D721Med (cell line): Measurements from ENCODE around the gene PPP3CA.

Experiments
- DNase-seq: peaks from one replicate; pipeline ENCODE4 v3.0.0; 2011; ENCODE audit warnings: low spot score; ENCODE audit not compliant: insufficient read length
- FAIRE-seq: peaks from 2 replicates; lab custom pipeline; 2011; peaks lifted over from hg19 to GRCh38; lab: Jason Lieb, UNC
- CTCF ChIP-seq: IDR thresholded peaks from 2 replicates; pipeline ENCODE4 v1.5.1; 2012; ENCODE audit warnings: mild to moderate bottlenecking, control low read depth; ENCODE audit not compliant: insufficient read depth; ENCODE audit errors: missing control alignments

The PPP3CA gene

DNA sequence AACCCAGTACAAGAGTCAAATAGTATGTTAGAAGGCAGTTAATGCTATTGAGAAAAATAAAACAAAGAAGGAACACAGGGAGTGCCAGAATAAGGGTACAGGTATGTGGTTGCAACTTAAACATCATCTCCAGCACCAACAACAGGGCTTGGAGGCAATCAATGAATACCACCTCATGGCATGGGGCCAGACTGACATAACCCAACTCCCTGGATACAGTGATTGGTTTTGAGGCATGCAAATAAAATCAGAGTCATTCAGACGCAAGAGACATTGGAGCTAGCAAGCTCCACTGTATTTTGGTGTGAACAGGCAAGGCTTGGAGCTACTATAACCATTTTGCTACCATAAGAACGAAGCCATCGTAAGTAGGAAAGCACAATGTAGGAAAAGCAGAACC, 56.7 kb downstream of the PPP3CA start:
- DNase-seq, result no peak
- FAIRE-seq, result no peak
- no peak for TF ChIP-seq CTCF

- DNase-seq (no peak), FAIRE-seq (no peak)
- TF ChIP-seq CTCF, result no peak
These were observed 58.0 kb downstream of the PPP3CA start for GRCh38 chr4:101289306-101289705.

DNA sequence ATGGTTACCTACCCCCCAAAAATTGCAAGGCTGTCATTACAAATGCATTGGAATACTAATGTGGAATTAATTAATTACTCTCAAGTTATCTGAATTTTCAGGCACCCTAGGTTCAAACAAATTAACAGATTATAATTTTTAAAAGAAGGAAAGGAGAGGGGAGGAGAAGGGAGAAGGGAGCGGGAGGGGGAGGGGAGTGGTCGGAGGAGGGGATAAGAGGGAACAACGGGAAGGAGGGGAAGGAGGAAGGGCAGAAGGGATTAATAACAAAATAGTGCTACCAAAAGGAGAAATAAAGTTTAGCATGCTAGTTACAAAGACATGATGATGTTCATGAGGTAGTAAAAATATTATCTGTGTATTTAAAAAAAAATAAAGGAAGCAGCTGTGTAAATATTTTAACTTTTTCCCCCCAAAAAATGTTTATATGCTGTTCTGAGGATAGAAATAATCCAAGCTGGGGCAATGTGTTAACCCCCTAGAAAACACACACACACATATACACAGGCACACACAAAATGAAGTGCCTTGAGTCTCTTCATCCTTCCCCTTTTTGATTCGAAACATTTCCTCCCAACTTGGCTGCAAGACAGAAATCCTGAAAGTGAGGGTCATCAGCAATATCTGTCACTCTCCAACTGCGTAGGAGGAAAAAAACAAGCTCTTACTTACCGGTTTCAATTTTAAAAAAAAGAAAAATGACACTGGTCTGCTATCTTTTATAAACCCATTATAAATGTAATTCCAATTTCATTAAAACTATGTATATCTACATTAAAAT, 58.8 kb downstream of the PPP3CA start:
- no peak for FAIRE-seq
- no peak for TF ChIP-seq CTCF
- no peak for DNase-seq

DNA sequence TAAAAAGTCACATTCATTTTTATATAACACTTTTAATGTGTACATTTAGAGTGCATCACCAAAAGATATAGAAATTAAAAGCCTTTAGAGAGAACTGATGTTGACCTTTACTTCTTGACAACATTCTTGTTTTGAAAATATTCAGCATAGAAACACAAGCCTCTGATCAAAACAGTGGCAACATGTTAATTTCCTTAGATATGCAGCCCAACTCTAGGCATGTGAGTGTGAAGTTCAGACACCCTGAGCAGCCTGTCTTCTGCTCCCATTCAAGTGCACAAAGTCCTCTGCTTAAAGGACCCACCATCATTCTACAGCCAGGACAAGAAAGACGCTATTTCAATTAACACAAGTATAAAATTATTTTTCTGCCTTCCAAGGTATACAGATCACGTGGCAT, 60.0 kb downstream of the PPP3CA start:
- TF ChIP-seq CTCF, result no peak
- DNase-seq (no peak), FAIRE-seq (no peak)

DNA sequence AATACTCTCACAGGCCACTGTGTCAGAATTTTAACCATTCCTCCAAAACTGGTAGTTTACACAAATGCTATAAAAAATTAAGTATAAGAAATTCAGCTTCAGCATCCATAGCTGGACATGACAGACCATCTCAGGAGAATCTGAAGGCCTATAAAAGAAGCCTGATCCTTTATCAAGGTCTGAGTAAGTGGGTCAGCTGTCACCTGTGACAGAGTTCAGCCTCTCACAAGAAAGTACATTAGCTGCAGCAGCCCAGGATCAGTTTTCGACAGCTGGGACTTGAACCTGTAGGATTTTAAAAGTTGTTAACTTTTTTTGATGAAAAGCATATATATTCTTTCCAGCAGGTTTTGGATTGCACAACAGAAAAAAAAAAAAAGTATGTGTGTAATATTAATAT, 60.7 kb downstream of the PPP3CA start:
- no peak for FAIRE-seq
- DNase-seq, result no peak

GRCh38 chr4:101285985-101286384, 61.3 kb downstream of the PPP3CA start:
- no peak for DNase-seq
- TF ChIP-seq CTCF, result no peak
- no peak for FAIRE-seq

More for the DNA sequence above, 60.7 kb downstream of the PPP3CA start:
- no peak for TF ChIP-seq CTCF

DNA sequence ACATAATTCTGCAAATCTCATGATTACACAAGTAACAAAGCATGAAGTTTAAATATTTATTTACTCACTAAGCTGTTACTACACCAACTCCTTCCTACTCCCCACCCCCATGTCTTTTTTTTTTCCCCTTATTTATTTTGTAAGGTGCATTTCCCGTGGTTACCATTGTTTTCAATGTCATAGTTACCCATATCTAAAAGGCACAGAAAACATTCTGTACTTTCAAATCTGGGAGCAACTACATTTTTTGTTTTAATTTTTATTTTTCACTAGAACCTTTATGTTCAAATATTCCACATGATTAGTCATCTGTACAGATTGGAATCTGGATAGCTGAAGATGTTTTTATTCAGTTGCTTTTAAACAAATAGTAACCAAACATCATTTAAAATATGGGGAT, 62.8 kb downstream of the PPP3CA start:
- DNase-seq (no peak), FAIRE-seq (no peak)
- no peak for TF ChIP-seq CTCF
